Left ventricle myocardium inferior (tissue), 1 donor: ENCODE measurements around the gene FAXDC2. TPM values are rescaled to one million over a fixed set of nuclear protein-coding genes. Genes with fewer than 3 reads are reported as not detected.

ENCODE experiments used
- DNase-seq: peaks from one replicate; pipeline ENCODE4 v3.0.0-alpha.2; 2020
- H3K27ac ChIP-seq: fragments of 200-600 bp; replicated peaks from 2 replicates; pipeline ENCODE4 v1.8.0; 2021
- H3K27me3 ChIP-seq: fragments of 200-600 bp; 2 replicates; pipeline ENCODE4 v1.8.0; 2021; ENCODE audit warnings: low read depth
- H3K36me3 ChIP-seq: fragments of 200-600 bp; 2 replicates; pipeline ENCODE4 v1.8.0; 2021
- H3K4me1 ChIP-seq: fragments of 200-600 bp; 2 replicates; pipeline ENCODE4 v1.8.0; 2021
- H3K4me3 ChIP-seq: fragments of 200-600 bp; 2 replicates; pipeline ENCODE4 v1.8.0; 2021; ENCODE audit warnings: mild to moderate bottlenecking, moderate library complexity
- H3K9me3 ChIP-seq: fragments of 200-600 bp; replicated peaks from 2 replicates; pipeline ENCODE4 v1.8.0; 2021
- intact Hi-C: fragments of 100-400 bp; cut with micrococcal nuclease; formaldehyde crosslinking; loops from one replicate; pipeline ENCODE4 v1.11.0; 2022
- total RNA-seq: library from RNA; stranded (reverse); fragmentation: NEBNext Ultra II Directional; extraction: Animal tissue kit (Norgen Biotek cat#: 25700); gene quantifications from one replicate; pipeline ENCODE4 v1.2.1, GENCODE V29; 2021
- TF ChIP-seq, protein P1 (sequence below): fragments of 200-600 bp; IDR thresholded peaks from 2 replicates; pipeline ENCODE4 v1.8.0; 2021; ENCODE audit warnings: antibody characterized with exemption, mild to moderate bottlenecking, borderline replicate concordance
- donor health status: DM: no; HTN: yes; CAD: no; lungs with severe emphysema.

Gene FAXDC2
- total RNA-seq, 1 donor from 2014 or later: 23.5 TPM

DNA sequence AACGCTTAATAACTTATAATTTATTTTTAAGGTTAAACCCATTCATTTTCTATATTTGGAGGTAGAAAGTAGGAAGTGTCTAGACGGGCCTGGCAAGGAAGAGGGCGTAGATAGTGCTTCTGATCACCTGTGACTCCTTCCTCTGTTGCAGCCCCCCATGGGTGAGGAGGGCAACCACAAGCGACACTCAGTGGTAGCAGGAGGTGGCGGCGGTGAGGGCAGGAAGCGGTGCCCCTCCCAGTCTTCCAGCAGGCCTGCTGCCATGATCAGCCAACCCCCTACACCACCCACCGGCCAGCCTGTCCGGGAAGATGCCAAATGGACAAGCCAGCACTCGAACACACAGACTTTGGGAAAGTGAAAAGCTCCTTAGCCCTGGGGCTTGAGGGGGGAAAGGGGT lies 36.7 kb downstream of the FAXDC2 start:
- intact Hi-C loops: loop anchor here (5.0 kb wide), 1 partner anchor 161 kb away; no protein-coding TSS in a partner anchor
- Histone ChIP-seq H3K36me3 (peaks cover 89% of the 10 kb centered on the region), H3K4me1 (peaks cover 37% of the 10 kb centered on the region), H3K9me3 (no peaks in the 10 kb centered on the region), H3K27ac (no peak overlapping the region), H3K4me3 (no peak overlapping the region), H3K27me3 (no peaks in the 10 kb centered on the region)
- TF ChIP-seq, protein P1, sequence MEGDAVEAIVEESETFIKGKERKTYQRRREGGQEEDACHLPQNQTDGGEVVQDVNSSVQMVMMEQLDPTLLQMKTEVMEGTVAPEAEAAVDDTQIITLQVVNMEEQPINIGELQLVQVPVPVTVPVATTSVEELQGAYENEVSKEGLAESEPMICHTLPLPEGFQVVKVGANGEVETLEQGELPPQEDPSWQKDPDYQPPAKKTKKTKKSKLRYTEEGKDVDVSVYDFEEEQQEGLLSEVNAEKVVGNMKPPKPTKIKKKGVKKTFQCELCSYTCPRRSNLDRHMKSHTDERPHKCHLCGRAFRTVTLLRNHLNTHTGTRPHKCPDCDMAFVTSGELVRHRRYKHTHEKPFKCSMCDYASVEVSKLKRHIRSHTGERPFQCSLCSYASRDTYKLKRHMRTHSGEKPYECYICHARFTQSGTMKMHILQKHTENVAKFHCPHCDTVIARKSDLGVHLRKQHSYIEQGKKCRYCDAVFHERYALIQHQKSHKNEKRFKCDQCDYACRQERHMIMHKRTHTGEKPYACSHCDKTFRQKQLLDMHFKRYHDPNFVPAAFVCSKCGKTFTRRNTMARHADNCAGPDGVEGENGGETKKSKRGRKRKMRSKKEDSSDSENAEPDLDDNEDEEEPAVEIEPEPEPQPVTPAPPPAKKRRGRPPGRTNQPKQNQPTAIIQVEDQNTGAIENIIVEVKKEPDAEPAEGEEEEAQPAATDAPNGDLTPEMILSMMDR: no peak
- no peak for DNase-seq

DNA sequence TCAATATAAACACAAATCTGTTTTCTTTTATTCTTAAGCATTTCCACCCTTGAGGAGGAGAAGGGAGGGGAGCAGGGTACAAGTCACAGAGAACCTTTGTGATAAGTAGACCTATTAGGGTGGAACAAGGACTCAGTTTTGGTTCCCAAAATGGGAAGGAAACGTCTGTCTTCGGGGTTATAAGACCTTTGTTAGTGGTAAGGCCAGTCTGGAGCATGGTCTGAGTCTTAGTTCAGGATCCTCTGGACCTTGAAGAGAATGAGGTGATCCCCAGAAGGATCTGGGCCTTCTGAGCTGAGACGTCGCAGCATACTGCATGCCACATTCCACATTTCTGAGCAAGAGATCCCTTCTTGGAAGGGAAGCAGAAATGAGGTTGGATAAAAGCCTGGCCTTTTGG lies 37.2 kb downstream of the FAXDC2 start:
- no peaks in the 10 kb centered on the region for H3K27me3 ChIP-seq
- H3K27ac ChIP-seq: no peak overlapping the region
- no peak for DNase-seq
- H3K9me3 ChIP-seq: no peaks in the 10 kb centered on the region
- TF ChIP-seq, protein P1: no peak
- peaks cover 93% of the 10 kb centered on the region for H3K36me3 ChIP-seq
- H3K4me3 ChIP-seq: no peak overlapping the region
- peaks cover 31% of the 10 kb centered on the region for H3K4me1 ChIP-seq
- intact Hi-C loops: loop anchor here (5.0 kb wide), 1 partner anchor 161 kb away; no protein-coding TSS in a partner anchor

DNA sequence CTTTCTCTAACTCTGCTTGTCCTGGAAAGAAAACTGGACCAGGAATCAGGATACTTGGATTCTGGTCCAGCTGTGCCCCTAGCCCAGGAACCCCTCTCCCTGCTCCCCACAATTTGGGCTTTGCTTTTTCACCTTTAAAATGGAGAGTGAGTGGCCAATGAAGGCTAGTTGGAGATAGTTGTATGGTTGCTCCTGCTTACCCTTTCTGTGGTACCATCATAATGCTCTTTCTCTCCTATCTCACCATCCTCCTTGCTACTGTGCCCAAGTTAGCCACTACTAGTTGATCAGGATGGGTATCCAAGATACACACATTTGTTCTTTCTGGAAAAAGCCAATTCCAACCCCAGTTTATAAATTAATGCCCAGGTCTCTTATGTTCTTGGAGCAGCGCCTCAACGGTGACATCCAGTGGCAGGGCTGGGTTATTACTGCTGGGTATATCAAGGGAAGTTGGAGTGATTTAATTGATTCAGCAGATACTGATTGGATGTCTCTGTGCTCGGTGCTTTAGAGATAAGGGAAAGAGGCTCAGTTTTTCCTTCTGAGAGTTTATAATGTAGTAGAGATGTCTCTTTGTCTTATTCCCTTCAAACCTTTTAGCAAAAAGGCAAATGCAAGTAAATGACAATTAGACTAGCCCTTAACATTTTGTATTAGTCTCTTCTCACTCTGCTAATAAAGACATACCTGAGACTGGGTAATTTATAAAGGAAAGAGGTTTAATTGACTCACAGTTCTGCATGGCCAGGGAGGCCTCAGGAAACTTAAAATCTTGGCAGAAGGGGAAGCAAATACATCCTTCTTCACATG lies 38.5 kb downstream of the FAXDC2 start:
- H3K27ac ChIP-seq: peak overlapping the region; percentile 5
- TF ChIP-seq, protein P1: peak; percentile 95
- intact Hi-C loops: loop anchor here (5.0 kb wide), 1 partner anchor 160 kb away; no protein-coding TSS in a partner anchor
- no peaks in the 10 kb centered on the region for H3K27me3 ChIP-seq
- peak; percentile 44 for DNase-seq
- no peak overlapping the region for H3K4me3 ChIP-seq
- H3K36me3 ChIP-seq: peaks cover 93% of the 10 kb centered on the region
- peaks cover 22% of the 10 kb centered on the region for H3K4me1 ChIP-seq
- H3K9me3 ChIP-seq: no peaks in the 10 kb centered on the region

DNA sequence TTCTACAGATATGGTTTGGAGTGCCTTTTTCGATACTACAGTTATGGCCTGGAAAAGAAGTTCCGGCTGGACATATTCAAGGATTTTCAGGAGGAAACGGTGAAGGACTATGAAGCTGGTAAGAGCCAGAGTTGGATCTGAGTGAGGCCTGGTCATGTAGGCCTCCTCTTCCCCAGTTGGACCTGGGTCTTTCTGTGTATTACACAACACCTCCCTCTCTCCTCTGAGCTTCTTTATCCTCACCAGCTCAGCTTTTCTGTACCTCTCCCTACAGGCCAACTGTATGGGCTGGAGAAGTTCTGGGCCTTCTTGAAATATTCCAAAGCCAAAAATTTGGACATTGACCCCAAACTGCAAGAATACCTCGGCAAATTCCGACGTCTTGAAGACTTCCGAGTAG lies 39.2 kb downstream of the FAXDC2 start:
- Histone ChIP-seq H3K36me3 (peaks cover 93% of the 10 kb centered on the region), H3K27ac (no peak overlapping the region), H3K27me3 (no peaks in the 10 kb centered on the region), H3K4me3 (no peak overlapping the region), H3K4me1 (peaks cover 18% of the 10 kb centered on the region), H3K9me3 (no peaks in the 10 kb centered on the region)
- DNase-seq: no peak
- intact Hi-C loops: loop anchor here (5.0 kb wide), 1 partner anchor 159 kb away; no protein-coding TSS in a partner anchor
- TF ChIP-seq, protein P1: no peak

DNA sequence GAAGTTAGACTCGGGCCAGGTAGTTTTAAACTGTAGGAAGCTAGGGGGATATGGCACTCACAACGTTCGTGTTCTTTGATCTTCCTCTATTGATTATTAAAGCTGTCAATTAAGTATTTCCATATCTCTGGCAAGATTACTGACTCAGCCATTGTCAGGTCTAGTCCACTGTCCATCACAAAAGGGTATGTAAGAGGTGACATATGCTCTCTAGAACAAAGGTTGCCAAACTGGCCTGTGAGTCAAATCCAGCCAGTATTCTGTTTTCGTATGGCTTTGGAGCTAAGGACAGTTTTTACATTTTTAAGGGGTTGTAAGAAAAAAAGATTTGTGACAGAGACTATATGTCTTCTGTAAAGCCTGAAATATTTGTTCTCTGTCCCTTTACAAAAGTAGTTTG lies 44.2 kb downstream of the FAXDC2 start:
- Histone ChIP-seq H3K27ac (no peak overlapping the region), H3K27me3 (no peaks in the 10 kb centered on the region), H3K36me3 (peaks cover 99% of the 10 kb centered on the region), H3K4me1 (peaks cover 18% of the 10 kb centered on the region), H3K9me3 (no peaks in the 10 kb centered on the region), H3K4me3 (no peak overlapping the region)
- intact Hi-C loops: no loop called here
- DNase-seq: no peak
- TF ChIP-seq, protein P1: no peak
